ENCODE results near the gene ADGRL2.

DNA sequence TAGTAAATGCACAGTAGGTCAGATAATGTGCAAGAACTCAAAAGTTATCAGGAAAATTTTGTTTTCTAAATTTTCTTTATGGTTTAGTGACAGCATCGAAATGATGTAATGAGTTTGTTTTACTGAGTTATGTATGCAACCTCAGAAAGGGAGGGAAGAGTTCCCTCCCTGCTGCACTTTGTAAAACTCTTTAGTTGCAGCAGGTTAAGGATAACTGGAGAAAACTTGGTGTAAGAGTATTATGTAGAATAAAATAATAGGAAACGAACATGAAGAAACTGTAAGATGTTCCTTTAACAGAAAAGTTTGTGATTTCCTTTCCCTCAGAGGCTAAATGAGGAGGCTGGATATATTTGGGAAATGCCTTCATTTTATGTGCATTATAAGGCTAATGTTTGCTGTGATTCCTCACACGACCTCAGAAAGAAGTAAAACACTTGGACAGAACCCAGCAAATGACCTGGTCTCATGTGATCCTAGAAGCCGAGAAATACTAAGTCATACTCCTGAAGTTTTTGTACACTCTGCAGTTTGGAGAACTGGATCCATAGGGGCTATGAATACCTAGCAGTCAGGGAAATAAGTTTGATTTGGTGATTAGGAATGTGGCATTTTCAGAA is 35.4 kb downstream of the ADGRL2 start:
- TF ChIP-seq, protein P1, sequence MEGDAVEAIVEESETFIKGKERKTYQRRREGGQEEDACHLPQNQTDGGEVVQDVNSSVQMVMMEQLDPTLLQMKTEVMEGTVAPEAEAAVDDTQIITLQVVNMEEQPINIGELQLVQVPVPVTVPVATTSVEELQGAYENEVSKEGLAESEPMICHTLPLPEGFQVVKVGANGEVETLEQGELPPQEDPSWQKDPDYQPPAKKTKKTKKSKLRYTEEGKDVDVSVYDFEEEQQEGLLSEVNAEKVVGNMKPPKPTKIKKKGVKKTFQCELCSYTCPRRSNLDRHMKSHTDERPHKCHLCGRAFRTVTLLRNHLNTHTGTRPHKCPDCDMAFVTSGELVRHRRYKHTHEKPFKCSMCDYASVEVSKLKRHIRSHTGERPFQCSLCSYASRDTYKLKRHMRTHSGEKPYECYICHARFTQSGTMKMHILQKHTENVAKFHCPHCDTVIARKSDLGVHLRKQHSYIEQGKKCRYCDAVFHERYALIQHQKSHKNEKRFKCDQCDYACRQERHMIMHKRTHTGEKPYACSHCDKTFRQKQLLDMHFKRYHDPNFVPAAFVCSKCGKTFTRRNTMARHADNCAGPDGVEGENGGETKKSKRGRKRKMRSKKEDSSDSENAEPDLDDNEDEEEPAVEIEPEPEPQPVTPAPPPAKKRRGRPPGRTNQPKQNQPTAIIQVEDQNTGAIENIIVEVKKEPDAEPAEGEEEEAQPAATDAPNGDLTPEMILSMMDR (conservative IDR thresholded peaks at IDR 0.05; ENCODE audit: low read depth in 2 of 2), result no peak
- TF ChIP-seq, protein P2, sequence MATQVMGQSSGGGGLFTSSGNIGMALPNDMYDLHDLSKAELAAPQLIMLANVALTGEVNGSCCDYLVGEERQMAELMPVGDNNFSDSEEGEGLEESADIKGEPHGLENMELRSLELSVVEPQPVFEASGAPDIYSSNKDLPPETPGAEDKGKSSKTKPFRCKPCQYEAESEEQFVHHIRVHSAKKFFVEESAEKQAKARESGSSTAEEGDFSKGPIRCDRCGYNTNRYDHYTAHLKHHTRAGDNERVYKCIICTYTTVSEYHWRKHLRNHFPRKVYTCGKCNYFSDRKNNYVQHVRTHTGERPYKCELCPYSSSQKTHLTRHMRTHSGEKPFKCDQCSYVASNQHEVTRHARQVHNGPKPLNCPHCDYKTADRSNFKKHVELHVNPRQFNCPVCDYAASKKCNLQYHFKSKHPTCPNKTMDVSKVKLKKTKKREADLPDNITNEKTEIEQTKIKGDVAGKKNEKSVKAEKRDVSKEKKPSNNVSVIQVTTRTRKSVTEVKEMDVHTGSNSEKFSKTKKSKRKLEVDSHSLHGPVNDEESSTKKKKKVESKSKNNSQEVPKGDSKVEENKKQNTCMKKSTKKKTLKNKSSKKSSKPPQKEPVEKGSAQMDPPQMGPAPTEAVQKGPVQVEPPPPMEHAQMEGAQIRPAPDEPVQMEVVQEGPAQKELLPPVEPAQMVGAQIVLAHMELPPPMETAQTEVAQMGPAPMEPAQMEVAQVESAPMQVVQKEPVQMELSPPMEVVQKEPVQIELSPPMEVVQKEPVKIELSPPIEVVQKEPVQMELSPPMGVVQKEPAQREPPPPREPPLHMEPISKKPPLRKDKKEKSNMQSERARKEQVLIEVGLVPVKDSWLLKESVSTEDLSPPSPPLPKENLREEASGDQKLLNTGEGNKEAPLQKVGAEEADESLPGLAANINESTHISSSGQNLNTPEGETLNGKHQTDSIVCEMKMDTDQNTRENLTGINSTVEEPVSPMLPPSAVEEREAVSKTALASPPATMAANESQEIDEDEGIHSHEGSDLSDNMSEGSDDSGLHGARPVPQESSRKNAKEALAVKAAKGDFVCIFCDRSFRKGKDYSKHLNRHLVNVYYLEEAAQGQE (IDR thresholded peaks at IDR 0.05; ENCODE audit: unreplicated experiment), result no peak
- TF ChIP-seq POLR2AphosphoS5 (IDR thresholded peaks at IDR 0.05; ENCODE audit: low read depth), result no peak
